HG03378 (cell line): ENCODE measurements around the gene HCRTR1.
"Not testable (repeated sequence)": the region's sequence is repeated elsewhere in the genome, so short reads cannot be mapped to it uniquely, and the experiment has no call there.

Experiments used
- ATAC-seq: cut with Tn5 transposase; IDR thresholded peaks from one replicate; pipeline ENCODE4 v1.9.1; 2021; ENCODE audit warnings: mild to moderate bottlenecking, moderate library complexity; ENCODE audit not compliant: unreplicated experiment

The HCRTR1 gene

GRCh38 chr1:31581821-31582810, 35.4 kb upstream of the HCRTR1 start:
- ATAC-seq = no peak

- ATAC-seq = no peak
Measured at GRCh38 chr1:31583082-31583994, 34.2 kb upstream of the HCRTR1 start.

- ATAC-seq = no peak
Measured at GRCh38 chr1:31583995-31584868, 33.3 kb upstream of the HCRTR1 start.

GRCh38 chr1:31584869-31585735, 32.4 kb upstream of the HCRTR1 start:
- ATAC-seq = no peak

GRCh38 chr1:31585736-31586365, 31.6 kb upstream of the HCRTR1 start:
- no peak for ATAC-seq

GRCh38 chr1:31586376-31587327, 30.8 kb upstream of the HCRTR1 start:
- ATAC-seq = no peak

GRCh38 chr1:31587328-31587699, 30.2 kb upstream of the HCRTR1 start:
- ATAC-seq = not testable (repeated sequence)

GRCh38 chr1:31587720-31588423, 29.6 kb upstream of the HCRTR1 start:
- no peak for ATAC-seq

- ATAC-seq = no peak
Measured at GRCh38 chr1:31588751-31589515, 28.6 kb upstream of the HCRTR1 start.

GRCh38 chr1:31591425-31592093, 25.9 kb upstream of the HCRTR1 start:
- no peak for ATAC-seq

- no peak for ATAC-seq
Measured at GRCh38 chr1:31592132-31592531, 25.4 kb upstream of the HCRTR1 start.

GRCh38 chr1:31593136-31593665, 24.3 kb upstream of the HCRTR1 start:
- no peak for ATAC-seq

- ATAC-seq = no peak
Measured at GRCh38 chr1:31593770-31594632, 23.5 kb upstream of the HCRTR1 start.

- no peak for ATAC-seq
Measured at GRCh38 chr1:31595836-31596736, 21.4 kb upstream of the HCRTR1 start.
